Ascending aorta (tissue), 2 donors: ENCODE results near the gene SYCE1. TPM values are rescaled to one million over a fixed set of nuclear protein-coding genes. Genes with fewer than 3 reads are reported as not detected.
"Not testable (repeated sequence)": the region's sequence is repeated elsewhere in the genome, so short reads cannot be mapped to it uniquely, and the experiment has no call there.

Experiments used
- DNase-seq, 2 donors: peaks; one replicate each; pipeline ENCODE4 v3.0.0-alpha.2; 2019; ENCODE audit warnings: low spot score in 2 of 2
- H3K27ac ChIP-seq, 2 donors: fragments of 200-600 bp; sonication (generic); one replicate each; pipeline ENCODE4 v1.5.1; 2016 to 2017; ENCODE audit warnings: mild to moderate bottlenecking in 1 of 2
- H3K27me3 ChIP-seq: fragments of 200-600 bp; sonication (generic); one replicate; pipeline ENCODE4 v1.5.1; 2017
- H3K36me3 ChIP-seq, 2 donors: fragments of 200-600 bp; sonication (generic); one replicate each; pipeline ENCODE4 v1.5.1; 2016
- H3K4me1 ChIP-seq, 2 donors: fragments of 200-600 bp; sonication (generic); one replicate each; pipeline ENCODE4 v1.5.1; 2016 to 2017; ENCODE audit warnings: mild to moderate bottlenecking in 1 of 2
- H3K4me3 ChIP-seq, 2 donors: fragments of 200-600 bp; sonication (generic); one replicate each; pipeline ENCODE4 v1.5.1; 2016 to 2017; ENCODE audit warnings: mild to moderate bottlenecking in 1 of 2
- H3K9me3 ChIP-seq, 2 donors: fragments of 200-600 bp; sonication (generic); one replicate each; pipeline ENCODE4 v1.5.1; 2016
- CTCF ChIP-seq, 3 experiments: fragments of 200-600 bp in 2 of 3; fragments of 450-650 bp in 1 of 3; sonication (generic) in 2 of 3; IDR thresholded peaks; one replicate each; pipeline ENCODE4 v1.5.1; 2016 to 2019; ENCODE audit warnings: antibody characterized with exemption in 3 of 3, mild to moderate bottlenecking in 1 of 3, moderate library complexity in 1 of 3
- intact Hi-C: fragments of 100-400 bp; cut with DNase I; formaldehyde crosslinking; loops from one replicate; pipeline ENCODE4 v1.15.1; 2023
- total RNA-seq: library from RNA; depleted of rRNA; stranded (reverse); fragments of >200 nt; gene quantifications from one replicate; pipeline ENCODE4 v1.1.0, GENCODE V29; 2016

Gene SYCE1
- not detected for total RNA-seq

- Histone ChIP-seq H3K9me3 (peaks cover 0 to 5% of the 10 kb centered on the region in 2 donors), H3K27ac (no peak within 1 kb of the TSS), H3K4me3 (no peak within 1 kb of the TSS), H3K4me1 (no peaks in the 10 kb centered on the region), H3K27me3 (no peaks in the 10 kb centered on the region), H3K36me3 (no peaks in the 10 kb centered on the region)
- no peak for TF ChIP-seq CTCF (IDR thresholded peaks at IDR 0.05)
- intact Hi-C loops = no loop called here
- DNase-seq = no peak
Observed at GRCh38 chr10:133565441-133566294, at the start of gene SYCE1. Gene SYCE1 (minus strand): TSS chr10:133565583. CDS start chr10:133565529, 54 bp downstream.

GRCh38 chr10:133614830-133615580 lies 49.6 kb upstream of the SYCE1 start:
- intact Hi-C loops = no loop called here
- H3K9me3 ChIP-seq = no peaks in the 10 kb centered on the region
- H3K27ac ChIP-seq = no peak overlapping the region

GRCh38 chr10:133613699-133614098 lies 48.3 kb upstream of the SYCE1 start:
- no peak for DNase-seq
- intact Hi-C loops = no loop called here
- no peaks in the 10 kb centered on the region for H3K9me3 ChIP-seq
- no peaks in the 10 kb centered on the region for H3K4me1 ChIP-seq
- TF ChIP-seq CTCF (IDR thresholded peaks at IDR 0.05) = no peak
- H3K4me3 ChIP-seq = no peak overlapping the region
- H3K27me3 ChIP-seq = no peaks in the 10 kb centered on the region
- no peaks in the 10 kb centered on the region for H3K36me3 ChIP-seq
- H3K27ac ChIP-seq = no peak overlapping the region

More at GRCh38 chr10:133614830-133615580, 49.6 kb upstream of the SYCE1 start:
- no peak overlapping the region for H3K4me3 ChIP-seq
- no peaks in the 10 kb centered on the region for H3K4me1 ChIP-seq
- H3K27me3 ChIP-seq = no peaks in the 10 kb centered on the region
- DNase-seq = no peak
- no peak for TF ChIP-seq CTCF (IDR thresholded peaks at IDR 0.05)
- H3K36me3 ChIP-seq = no peaks in the 10 kb centered on the region

GRCh38 chr10:133611079-133611478 lies 45.7 kb upstream of the SYCE1 start:
- intact Hi-C loops = no loop called here
- Histone ChIP-seq H3K4me3 (no peak overlapping the region), H3K27ac (no peak overlapping the region), H3K4me1 (no peaks in the 10 kb centered on the region), H3K36me3 (no peaks in the 10 kb centered on the region), H3K9me3 (no peaks in the 10 kb centered on the region), H3K27me3 (no peaks in the 10 kb centered on the region)
- no peak for TF ChIP-seq CTCF (IDR thresholded peaks at IDR 0.05)
- no peak for DNase-seq

- intact Hi-C loops = no loop called here
- DNase-seq = no peak
- Histone ChIP-seq H3K27ac (no peak overlapping the region), H3K4me3 (no peak overlapping the region), H3K4me1 (no peaks in the 10 kb centered on the region), H3K27me3 (no peaks in the 10 kb centered on the region), H3K9me3 (no peaks in the 10 kb centered on the region), H3K36me3 (no peaks in the 10 kb centered on the region)
- peak in 2 of 3 experiments; percentile 19 to 34 for TF ChIP-seq CTCF (IDR thresholded peaks at IDR 0.05)
Observed at GRCh38 chr10:133608855-133609254, 43.5 kb upstream of the SYCE1 start.

GRCh38 chr10:133603434-133603833 lies 38.1 kb upstream of the SYCE1 start:
- H3K27me3 ChIP-seq, intact Hi-C loops: not testable (repeated sequence)

More at GRCh38 chr10:133603434-133603833, 38.1 kb upstream of the SYCE1 start:
- not testable (repeated sequence) for H3K27ac ChIP-seq, DNase-seq, H3K9me3 ChIP-seq, H3K36me3 ChIP-seq, H3K4me3 ChIP-seq, H3K4me1 ChIP-seq
